ENCODE results near the gene TNFRSF4. TPM values are rescaled to one million over a fixed set of nuclear protein-coding genes. Genes with fewer than 3 reads are reported as not detected.

Gene TNFRSF4
- total and polyA plus RNA-seq, 4 donors = 0.08 to 0.35 (median 0.15) TPM; not detected in 1

DNA sequence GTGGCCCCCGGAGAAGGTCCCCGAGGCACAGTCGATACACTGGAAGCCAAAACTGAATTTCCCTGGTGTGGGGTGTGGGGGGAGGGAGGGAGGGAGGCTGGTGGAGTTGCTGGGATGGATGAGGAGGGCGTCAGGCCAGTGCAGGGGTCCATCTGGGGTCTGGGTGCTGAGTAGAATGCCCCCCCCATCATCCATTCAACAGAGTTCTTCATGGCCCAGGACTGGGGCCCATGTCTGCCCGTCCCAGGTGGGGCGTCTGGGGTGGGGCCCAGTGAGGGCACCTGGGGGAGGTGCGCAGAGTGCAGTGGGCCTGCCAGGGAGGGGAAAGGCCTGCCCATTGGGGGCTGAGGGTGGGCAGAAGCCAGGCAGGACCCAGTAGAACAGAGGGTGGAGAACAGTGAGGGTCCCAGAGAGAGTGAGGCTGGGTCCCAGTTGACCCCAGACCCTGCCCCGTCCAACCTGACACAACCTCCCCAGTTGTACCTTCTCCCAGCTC, 9.5 kb downstream of the TNFRSF4 start:
- H3K27me3 ChIP-seq (ENCODE audit: control insufficient read depth in 4 of 4, insufficient read depth in 4 of 4, low read length in 3 of 4) = peaks cover 0 to 8% (median 0%) of the 10 kb centered on the region in 4 donors
- peaks cover 0 to 9% (median 4%) of the 10 kb centered on the region in 4 donors for H3K4me1 ChIP-seq (ENCODE audit: control insufficient read depth in 4 of 4, insufficient read depth in 4 of 4, low read length in 3 of 4)
- no peak overlapping the region for H3K27ac ChIP-seq (ENCODE audit: low read depth in 1 of 2, low read length in 2 of 2)
- TF ChIP-seq HNF4A (conservative IDR thresholded peaks at IDR 0.05) = no peak
- no peak for TF ChIP-seq NR2F2 (IDR thresholded peaks at IDR 0.05)
- no peak for TF ChIP-seq ATF3 (IDR thresholded peaks at IDR 0.05)
- TF ChIP-seq YY1 (IDR thresholded peaks at IDR 0.05) = no peak
- TF ChIP-seq, protein P1, sequence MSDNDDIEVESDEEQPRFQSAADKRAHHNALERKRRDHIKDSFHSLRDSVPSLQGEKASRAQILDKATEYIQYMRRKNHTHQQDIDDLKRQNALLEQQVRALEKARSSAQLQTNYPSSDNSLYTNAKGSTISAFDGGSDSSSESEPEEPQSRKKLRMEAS (IDR thresholded peaks at IDR 0.05) = no peak
- TF ChIP-seq JUND (IDR thresholded peaks at IDR 0.05) = no peak
- no peak for TF ChIP-seq SP1 (IDR thresholded peaks at IDR 0.05)
- TF ChIP-seq HNF4G (IDR thresholded peaks at IDR 0.05) = no peak
- TF ChIP-seq ZBTB33 (IDR thresholded peaks at IDR 0.05) = no peak
- TF ChIP-seq FOXA2 (IDR thresholded peaks at IDR 0.05) = no peak
- no peak for TF ChIP-seq REST (IDR thresholded peaks at IDR 0.05)
- TF ChIP-seq EGR1 (IDR thresholded peaks at IDR 0.05; ENCODE audit: low read depth in 2 of 2) = no peak
- TF ChIP-seq RAD21 (IDR thresholded peaks at IDR 0.05) = no peak
- no peak for TF ChIP-seq RXRA (IDR thresholded peaks at IDR 0.05)
- TF ChIP-seq CTCF (IDR thresholded peaks at IDR 0.05; ENCODE audit: low read depth, low read length, missing input control) = no peak
- no peak for TF ChIP-seq GABPA (IDR thresholded peaks at IDR 0.05 in 1 of 2, conservative IDR thresholded peaks at IDR 0.05 in 1 of 2)
- no peak for TF ChIP-seq TAF1 (conservative IDR thresholded peaks at IDR 0.05)
- TF ChIP-seq FOXA1 (IDR thresholded peaks at IDR 0.05) = no peak
- H3K4me3 ChIP-seq (ENCODE audit: low read depth in 1 of 3, low read length in 3 of 3) = no peak overlapping the region
- no peaks in the 10 kb centered on the region for H3K36me3 ChIP-seq (ENCODE audit: control insufficient read depth in 4 of 4, insufficient read depth in 3 of 4, low read depth in 1 of 4, low read length in 3 of 4)
- H3K9me3 ChIP-seq (ENCODE audit: control insufficient read depth in 4 of 4, low read length in 3 of 4) = no peaks in the 10 kb centered on the region
- no peak overlapping the region for H3K9ac ChIP-seq (ENCODE audit: low read depth in 1 of 2, low read length in 2 of 2)
- WGBS = 83% methylated on average over 8 of the region's 8 CpGs
- no peak for DNase-seq (ENCODE audit: low spot score)
